Measurements from ENCODE around the gene THAP10.
A peak's percentile ranks its signal among the peaks of the same experiment; 100 is the strongest.
"Not testable (repeated sequence)": the region's sequence is repeated elsewhere in the genome, so short reads cannot be mapped to it uniquely, and the experiment has no call there.

Gene THAP10

GRCh38 chr15:70892002-70892911 is at the start of gene THAP10, which contains the start of gene LRRC49:
TSS of gene THAP10 (minus strand) at chr15:70892433. CDS start at chr15:70892272, 161 bp downstream.
TSS of gene LRRC49 (plus strand) at chr15:70892826. CDS start at chr15:70892895, 69 bp downstream.
- DNase-seq, result peak; percentile 37 to 51

GRCh38 chr15:70936326-70936725 is 44.1 kb upstream of the THAP10 start:
- DNase-seq, result no peak

GRCh38 chr15:70935631-70936030 is 43.4 kb upstream of the THAP10 start:
- DNase-seq, result no peak

- no peak for DNase-seq
Observed at GRCh38 chr15:70933411-70933810, 41.2 kb upstream of the THAP10 start.

- no peak for DNase-seq
Observed at GRCh38 chr15:70932397-70932796, 40.2 kb upstream of the THAP10 start.

- no peak for DNase-seq
Observed at GRCh38 chr15:70931821-70932220, 39.6 kb upstream of the THAP10 start.

GRCh38 chr15:70926914-70927313 is 34.7 kb upstream of the THAP10 start:
- not testable (repeated sequence) for DNase-seq

GRCh38 chr15:70923311-70924080 is 31.3 kb upstream of the THAP10 start:
- no peak for DNase-seq

- no peak for DNase-seq
Observed at GRCh38 chr15:70922119-70922518, 29.9 kb upstream of the THAP10 start.

- no peak for DNase-seq
Observed at GRCh38 chr15:70920981-70921696, 28.9 kb upstream of the THAP10 start.

- DNase-seq, result no peak
Observed at GRCh38 chr15:70917955-70918354, 25.7 kb upstream of the THAP10 start.

- no peak for DNase-seq
Observed at GRCh38 chr15:70916531-70916930, 24.3 kb upstream of the THAP10 start.

GRCh38 chr15:70912187-70912586 is 20.0 kb upstream of the THAP10 start:
- DNase-seq, result no peak

- no peak for DNase-seq
Observed at GRCh38 chr15:70910958-70911357, 18.7 kb upstream of the THAP10 start.

GRCh38 chr15:70907784-70908471 is 15.7 kb upstream of the THAP10 start:
- DNase-seq, result no peak

- DNase-seq, result no peak
Observed at GRCh38 chr15:70906842-70907241, 14.6 kb upstream of the THAP10 start.

GRCh38 chr15:70902107-70902506 is 9.9 kb upstream of the THAP10 start:
- DNase-seq, result no peak

GRCh38 chr15:70892912-70893560 is 803 bp upstream of the THAP10 start:
- no peak for DNase-seq

GRCh38 chr15:70882361-70882760 is 9.9 kb downstream of the THAP10 start:
- DNase-seq, result no peak

GRCh38 chr15:70880781-70881180 is 11.5 kb downstream of the THAP10 start:
- DNase-seq, result no peak

GRCh38 chr15:70879401-70879800 is 12.8 kb downstream of the THAP10 start:
- DNase-seq, result no peak

GRCh38 chr15:70876683-70877082 is 15.6 kb downstream of the THAP10 start:
- no peak for DNase-seq
